ENCODE data around the gene PIF1. TPM values are rescaled to one million over a fixed set of nuclear protein-coding genes. Genes with fewer than 3 reads are reported as not detected.

The PIF1 gene
- total and polyA plus RNA-seq, 2 of the 4 experiments (the other 2 are of a cell fraction): 3.9 to 19.9 TPM

- Histone ChIP-seq H3K18ac (ENCODE audit: low read depth, low read length) (no peak overlapping the region), H2BK5ac (ENCODE audit: low read depth, low read length, poor library complexity, severe bottlenecking) (no peak overlapping the region), H3K27me3 (ENCODE audit: control insufficient read depth, insufficient read depth, low read length) (no peaks in the 10 kb centered on the region), H3K56ac (ENCODE audit: extremely low read depth, insufficient read depth, low read length) (no peak overlapping the region), H3K4me3 (ENCODE audit: insufficient read depth, low read depth, low read length) (no peak overlapping the region), H3K9me3 (ENCODE audit: control insufficient read depth, insufficient read depth, low read length) (no peaks in the 10 kb centered on the region), H4K8ac (ENCODE audit: low read depth in 2 of 2, low read length in 2 of 2) (no peak overlapping the region), H3K36me3 (ENCODE audit: control insufficient read depth, insufficient read depth, low read length) (no peaks in the 10 kb centered on the region), H2AFZ (replicated peaks; ENCODE audit: low read length, poor library complexity) (no peak overlapping the region), H3K27ac (ENCODE audit: insufficient read depth, low read length) (no peak overlapping the region), H4K91ac (ENCODE audit: insufficient read depth, low read depth, low read length) (no peak overlapping the region), H2AK9ac (replicated peaks; ENCODE audit: low read depth, low read length, poor library complexity) (peak overlapping the region; percentile 78), H2BK120ac (ENCODE audit: low read depth, low read length) (no peak overlapping the region), H3K14ac (replicated peaks; ENCODE audit: low read depth, low read length) (no peak overlapping the region), H3K4me1 (ENCODE audit: control insufficient read depth, insufficient read depth, low read length) (no peaks in the 10 kb centered on the region), H2BK20ac (ENCODE audit: low read depth, low read length) (no peak overlapping the region), H2AK5ac (ENCODE audit: low read depth, low read length) (no peak overlapping the region), H3K4me2 (ENCODE audit: low read depth, low read length) (no peak overlapping the region), H3K79me1 (ENCODE audit: low read depth in 1 of 2, low read length in 2 of 2) (no peaks in the 10 kb centered on the region), H2BK15ac (ENCODE audit: low read depth, low read length) (no peak overlapping the region), H3K4ac (ENCODE audit: low read depth, low read length) (no peak overlapping the region), H3K9me1 (ENCODE audit: insufficient read depth, low read length) (no peaks in the 10 kb centered on the region), H3K9ac (ENCODE audit: low read depth, low read length) (no peak overlapping the region), H3K23ac (ENCODE audit: low read depth, low read length) (0 out of 2 replicates have a peak overlapping the region, but pooled peaks have one; percentile 49), H4K20me1 (ENCODE audit: insufficient read depth, low read length) (no peaks in the 10 kb centered on the region), H4K5ac (ENCODE audit: low read depth, low read length) (no peak overlapping the region)
- BruUV-seq (replicated peaks): no TSS peak
- no CpG with 5 or more reads among the region's 4 CpGs for WGBS, 2 experiments (ENCODE audit: extremely low coverage in 2 of 2, insufficient read length in 1 of 2)
- in situ Hi-C loops (cut with MboI; ENCODE audit: low sequenced_read_pairs): no loop called here
- ChIA-PET POLR2A (ENCODE audit: unreplicated experiment) (no interaction called here), CTCF (no interaction called here)
- intact Hi-C loops (cut with micrococcal nuclease): no loop called here
- dilution Hi-C loops (cut with HindIII; ENCODE audit: low sequenced_read_pairs, unreplicated experiment): no loop called here
- TF ChIP-seq NFE2L2 (IDR thresholded peaks at IDR 0.05; ENCODE audit: low read depth, low read length) (no peak), RCOR1 (IDR thresholded peaks at IDR 0.05; ENCODE audit: insufficient replicate concordance, low read length) (no peak), CTCF (conservative IDR thresholded peaks at IDR 0.05; ENCODE audit: low read depth, low read length) (no peak), RFX5 (IDR thresholded peaks at IDR 0.05; ENCODE audit: low read depth, low read length) (no peak), CHD1 (IDR thresholded peaks at IDR 0.05; ENCODE audit: low read depth, low read length) (no peak), MAFK (IDR thresholded peaks at IDR 0.05; ENCODE audit: low read depth, low read length) (no peak), MAZ (IDR thresholded peaks at IDR 0.05; ENCODE audit: borderline replicate concordance, low read depth, low read length) (no peak), BHLHE40 (IDR thresholded peaks at IDR 0.05; ENCODE audit: low read depth, low read length) (no peak), POLR2A (IDR thresholded peaks at IDR 0.05; ENCODE audit: low read depth, low read length) (no peak), CEBPB (IDR thresholded peaks at IDR 0.05; ENCODE audit: low read depth, low read length) (no peak), FOS (IDR thresholded peaks at IDR 0.05; ENCODE audit: low read depth, low read length) (no peak), MXI1 (IDR thresholded peaks at IDR 0.05; ENCODE audit: borderline replicate concordance, low read depth, low read length) (no peak), RAD21 (IDR thresholded peaks at IDR 0.05; ENCODE audit: low read length) (no peak), SMC3 (IDR thresholded peaks at IDR 0.05; ENCODE audit: low read depth, low read length) (no peak)
- TF ChIP-seq, protein P1, sequence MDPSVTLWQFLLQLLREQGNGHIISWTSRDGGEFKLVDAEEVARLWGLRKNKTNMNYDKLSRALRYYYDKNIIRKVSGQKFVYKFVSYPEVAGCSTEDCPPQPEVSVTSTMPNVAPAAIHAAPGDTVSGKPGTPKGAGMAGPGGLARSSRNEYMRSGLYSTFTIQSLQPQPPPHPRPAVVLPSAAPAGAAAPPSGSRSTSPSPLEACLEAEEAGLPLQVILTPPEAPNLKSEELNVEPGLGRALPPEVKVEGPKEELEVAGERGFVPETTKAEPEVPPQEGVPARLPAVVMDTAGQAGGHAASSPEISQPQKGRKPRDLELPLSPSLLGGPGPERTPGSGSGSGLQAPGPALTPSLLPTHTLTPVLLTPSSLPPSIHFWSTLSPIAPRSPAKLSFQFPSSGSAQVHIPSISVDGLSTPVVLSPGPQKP (IDR thresholded peaks at IDR 0.05; ENCODE audit: borderline replicate concordance, low read depth, low read length): no peak
- TF ChIP-seq, protein P2, sequence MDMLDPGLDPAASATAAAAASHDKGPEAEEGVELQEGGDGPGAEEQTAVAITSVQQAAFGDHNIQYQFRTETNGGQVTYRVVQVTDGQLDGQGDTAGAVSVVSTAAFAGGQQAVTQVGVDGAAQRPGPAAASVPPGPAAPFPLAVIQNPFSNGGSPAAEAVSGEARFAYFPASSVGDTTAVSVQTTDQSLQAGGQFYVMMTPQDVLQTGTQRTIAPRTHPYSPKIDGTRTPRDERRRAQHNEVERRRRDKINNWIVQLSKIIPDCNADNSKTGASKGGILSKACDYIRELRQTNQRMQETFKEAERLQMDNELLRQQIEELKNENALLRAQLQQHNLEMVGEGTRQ (IDR thresholded peaks at IDR 0.05; ENCODE audit: low read depth, low read length): no peak
- DNase-seq (no peak), ATAC-seq (ENCODE audit: low read depth) (no peak)
These were observed 34.0 kb downstream of the PIF1 start for GRCh38 chr15:64791401-64791800.

All from IMR-90 (cell line).